Medulla oblongata (tissue), 1 donor: ENCODE results near the gene CERS6.
"Not testable (repeated sequence)": the region's sequence is repeated elsewhere in the genome, so short reads cannot be mapped to it uniquely, and the experiment has no call there.

Source experiments
- DNase-seq: peaks from one replicate; pipeline ENCODE4 v3.0.0-alpha.2; 2015; ENCODE audit errors: extremely low spot score

The CERS6 gene

DNA sequence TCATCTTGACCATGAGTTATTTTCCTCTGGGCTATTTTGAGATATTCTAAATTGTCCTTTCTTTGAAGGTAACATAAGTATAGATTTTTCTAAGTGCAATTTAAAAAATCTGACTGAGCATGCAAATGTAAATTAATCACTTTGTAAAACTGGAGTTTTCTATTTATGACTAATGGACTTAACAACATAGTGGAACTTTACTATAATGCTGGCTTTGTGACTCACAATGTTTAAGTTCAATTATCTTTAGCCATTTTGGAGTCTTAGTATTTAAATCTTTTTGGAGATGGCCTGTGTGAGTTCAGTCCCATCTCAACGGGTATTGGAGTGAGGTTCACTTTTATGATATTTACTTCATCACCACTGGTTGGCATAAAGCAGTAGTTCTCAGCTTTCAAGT lies 311.2 kb downstream of the CERS6 start:
- DNase-seq: no peak

DNA sequence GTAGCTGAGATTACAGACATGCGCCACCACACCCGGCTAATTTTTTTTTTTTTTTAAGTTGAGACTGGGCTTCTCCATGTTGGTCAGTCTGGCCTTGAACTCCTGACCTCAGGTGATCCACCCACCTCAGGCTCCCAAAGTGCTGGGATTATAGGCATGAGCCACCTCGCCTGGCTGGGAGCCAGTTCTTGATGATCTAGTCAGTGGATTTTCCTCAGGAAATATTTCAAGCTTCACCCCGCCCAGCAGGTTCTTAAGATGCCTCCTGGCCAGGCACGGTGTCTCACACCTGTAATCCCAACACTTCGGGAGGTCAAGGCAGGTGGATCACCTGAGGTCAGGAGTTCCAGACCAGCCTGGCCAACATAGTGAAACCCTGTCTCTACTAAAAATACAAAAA lies 312.3 kb downstream of the CERS6 start:
- DNase-seq: not testable (repeated sequence)

DNA sequence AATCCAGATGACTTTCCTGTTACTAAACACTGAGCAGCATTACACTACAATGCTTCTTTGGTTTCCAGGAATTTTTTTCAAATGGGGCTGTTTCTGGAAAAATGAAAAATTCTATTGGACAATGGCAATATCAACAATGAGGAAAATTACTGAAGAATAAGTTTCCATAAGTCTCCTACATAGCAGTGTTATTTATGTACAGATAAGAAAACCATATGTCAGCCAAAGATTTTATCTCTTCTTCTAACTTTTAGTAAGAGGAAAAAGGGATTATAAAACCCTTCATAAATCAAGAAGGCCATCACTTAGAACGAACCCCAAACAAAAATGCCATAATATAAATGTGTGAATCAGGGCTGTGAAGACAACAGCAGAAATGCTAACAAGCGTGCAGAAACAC lies 314.7 kb downstream of the CERS6 start:
- DNase-seq: no peak

DNA sequence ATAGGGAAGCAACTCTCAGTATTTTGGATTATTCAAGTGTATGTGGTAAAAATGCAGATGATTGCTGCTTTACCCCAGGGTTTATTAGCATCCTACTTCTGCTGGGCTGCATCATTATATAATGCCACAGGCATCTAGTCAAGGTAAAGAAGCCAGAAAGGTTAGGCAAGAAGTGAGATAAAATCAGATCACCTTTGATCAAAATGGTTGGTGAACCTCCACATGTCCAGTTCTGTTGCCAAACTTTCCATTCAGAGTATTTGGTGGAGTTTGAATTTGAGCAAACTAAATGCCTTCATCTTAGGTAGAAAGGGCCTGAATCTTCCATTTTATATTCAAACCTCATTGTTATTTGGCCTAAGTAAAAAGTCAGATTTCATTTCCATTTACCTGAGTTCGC lies 316.6 kb downstream of the CERS6 start:
- no peak for DNase-seq

DNA sequence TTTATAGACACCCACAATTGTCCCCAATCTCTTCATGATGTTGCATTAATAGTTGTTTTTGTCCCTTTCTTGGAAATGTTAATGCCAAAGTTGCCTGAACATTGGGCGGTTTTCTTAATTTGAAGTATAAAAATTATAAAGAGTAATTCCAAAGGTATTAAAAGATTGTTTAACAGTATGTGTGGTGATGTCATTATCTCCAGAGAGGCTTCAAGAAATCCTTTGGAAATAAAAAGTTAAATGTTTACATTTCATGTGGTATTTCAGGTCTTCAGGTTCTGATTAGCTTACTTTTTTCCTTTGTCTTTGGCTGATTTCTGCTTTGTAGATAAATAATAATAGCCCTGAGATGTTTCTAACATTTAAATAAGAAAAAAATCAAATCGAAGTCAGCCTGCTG lies 317.1 kb downstream of the CERS6 start:
- no peak for DNase-seq

DNA sequence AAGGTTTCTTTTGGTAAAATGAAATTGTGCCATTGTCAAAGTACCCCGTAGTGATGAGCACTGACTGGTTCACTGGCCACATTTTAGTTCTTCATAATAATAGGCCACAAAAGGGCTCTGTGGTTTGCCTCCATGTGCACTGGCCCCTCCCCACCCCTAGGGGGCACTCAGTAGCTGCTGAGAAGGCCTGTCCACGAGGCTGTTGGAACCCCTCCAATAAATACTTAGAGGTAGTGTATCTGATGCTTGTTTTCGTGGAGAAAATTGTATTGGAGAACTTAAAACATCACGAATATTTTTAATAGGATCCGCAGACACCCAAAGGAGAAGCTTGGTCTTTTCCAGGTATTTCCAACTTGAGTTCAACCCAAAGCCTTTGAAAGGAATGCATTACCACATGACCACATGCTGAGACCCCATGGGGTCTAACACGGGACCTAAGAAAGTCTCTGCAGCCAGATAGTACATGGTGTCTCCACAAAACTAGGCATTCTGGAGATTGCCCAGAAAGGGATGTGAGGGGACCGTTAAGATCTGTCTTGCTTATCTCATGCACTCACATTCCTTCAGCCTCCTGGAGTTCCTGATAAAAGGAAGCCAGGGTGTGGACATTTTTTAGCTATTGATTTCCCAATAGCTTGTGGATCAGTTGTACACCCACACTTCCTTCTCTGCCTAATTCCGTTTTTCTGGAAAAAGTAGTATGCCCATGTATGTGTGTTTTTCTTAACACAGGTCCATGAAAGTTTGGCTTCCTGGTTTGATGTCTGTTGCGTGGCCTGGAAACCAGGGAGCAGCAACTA lies 317.8 kb downstream of the CERS6 start:
- peak; percentile 50 for DNase-seq

DNA sequence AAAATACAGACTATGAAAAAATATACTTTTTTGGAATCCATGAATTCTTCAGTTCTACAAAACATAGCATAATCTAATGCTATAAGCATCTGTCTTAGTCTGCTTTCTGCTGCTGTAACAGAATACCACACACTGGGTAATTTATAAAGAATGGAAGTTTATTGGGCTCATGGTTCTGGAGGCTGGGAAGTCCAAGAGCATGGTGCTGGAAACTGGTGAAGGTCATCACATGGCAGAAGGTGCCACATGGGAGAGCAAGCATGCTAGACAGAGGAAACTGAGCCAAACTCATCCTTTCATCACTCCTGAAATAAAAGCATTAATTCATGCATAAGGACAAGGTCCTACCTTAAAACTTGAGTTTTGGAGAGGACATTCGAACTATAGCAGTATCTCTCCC lies 319.8 kb downstream of the CERS6 start:
- DNase-seq: no peak

DNA sequence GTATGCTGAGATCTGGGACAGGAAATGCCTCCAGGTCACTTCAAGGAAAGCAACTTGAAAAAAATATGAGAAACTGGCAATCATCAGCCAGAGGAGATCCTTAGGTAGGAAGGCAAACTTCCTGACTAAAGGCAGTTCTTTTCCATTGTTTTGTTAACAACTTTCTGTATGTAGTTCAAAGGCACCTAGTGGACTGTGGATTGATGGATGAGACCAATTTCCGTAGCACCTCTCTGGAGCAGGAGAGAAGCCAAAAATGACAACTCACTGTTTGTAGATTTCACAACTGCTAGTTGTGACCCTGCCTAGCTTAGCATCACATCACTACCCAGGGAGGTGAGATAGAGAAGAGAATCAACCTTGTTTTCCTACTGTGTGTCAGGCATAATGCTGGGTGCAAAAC lies 324.6 kb downstream of the CERS6 start:
- no peak for DNase-seq

DNA sequence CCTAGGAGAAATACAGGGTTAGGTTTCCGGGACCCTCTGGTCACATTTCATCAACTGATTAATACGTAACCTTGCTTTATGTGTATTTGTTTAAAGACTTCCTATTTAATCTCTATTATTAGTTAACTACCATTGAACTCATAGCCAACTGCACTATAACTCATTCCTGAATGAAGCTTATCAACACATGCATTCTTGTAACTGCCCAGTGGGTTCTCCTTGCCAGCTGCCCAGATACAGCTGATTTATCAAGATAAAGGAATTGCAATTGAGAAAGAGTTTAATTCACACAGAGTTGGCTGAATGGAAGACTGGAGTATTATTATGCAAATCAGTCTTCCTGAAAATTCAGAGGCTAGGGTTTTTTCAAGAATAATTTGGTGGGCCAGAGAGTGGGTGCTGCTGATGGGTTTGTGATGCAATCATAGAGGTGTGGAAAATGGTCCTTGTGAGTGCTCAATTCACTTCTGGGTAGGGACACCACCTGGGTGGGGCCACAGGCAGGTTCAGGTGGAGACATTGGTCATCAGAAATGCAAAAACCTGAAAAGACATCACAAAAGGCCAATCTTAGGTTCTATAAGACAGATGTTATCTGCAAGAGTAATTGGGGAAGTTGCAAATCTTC lies 325.2 kb downstream of the CERS6 start:
- no peak for DNase-seq

DNA sequence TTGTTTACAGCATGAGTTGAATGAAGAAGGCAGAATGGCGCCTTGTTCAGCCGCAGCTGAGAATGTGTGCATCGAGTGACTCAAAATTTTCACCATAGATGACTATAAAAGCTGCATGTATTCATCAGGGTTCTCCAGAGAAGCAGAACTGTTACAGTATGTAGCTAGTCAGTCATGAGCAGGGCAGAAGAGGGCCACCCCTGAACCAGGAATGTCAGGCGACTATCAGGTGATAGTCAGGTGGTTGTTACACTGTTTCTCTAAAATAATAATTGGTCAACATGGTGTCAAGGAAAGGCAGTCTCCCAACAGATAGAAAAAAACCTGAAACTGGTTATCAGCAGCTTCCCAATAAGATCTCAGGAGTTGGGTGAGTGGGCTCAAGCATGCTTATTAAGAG lies 326.2 kb downstream of the CERS6 start:
- DNase-seq: no peak

DNA sequence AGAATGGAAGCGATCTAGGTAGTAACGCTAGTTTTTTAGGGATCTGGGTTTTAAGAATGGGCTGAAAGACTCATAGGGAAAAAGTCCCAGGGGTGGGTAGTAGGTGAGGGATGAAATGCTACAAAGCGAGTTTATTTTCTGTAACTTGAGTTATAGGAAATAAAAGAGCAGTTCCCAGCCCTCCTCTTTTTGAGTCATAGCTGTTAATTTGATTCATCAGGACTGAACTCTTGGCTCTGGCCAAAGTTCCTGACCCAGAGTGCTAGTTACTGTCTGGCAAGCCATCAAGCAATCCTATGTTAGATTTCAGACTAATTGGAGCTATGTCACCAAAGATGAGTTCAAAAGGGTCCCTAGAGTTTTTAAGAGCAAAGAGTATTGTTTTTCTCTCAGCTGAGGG lies 328.9 kb downstream of the CERS6 start:
- DNase-seq: no peak

DNA sequence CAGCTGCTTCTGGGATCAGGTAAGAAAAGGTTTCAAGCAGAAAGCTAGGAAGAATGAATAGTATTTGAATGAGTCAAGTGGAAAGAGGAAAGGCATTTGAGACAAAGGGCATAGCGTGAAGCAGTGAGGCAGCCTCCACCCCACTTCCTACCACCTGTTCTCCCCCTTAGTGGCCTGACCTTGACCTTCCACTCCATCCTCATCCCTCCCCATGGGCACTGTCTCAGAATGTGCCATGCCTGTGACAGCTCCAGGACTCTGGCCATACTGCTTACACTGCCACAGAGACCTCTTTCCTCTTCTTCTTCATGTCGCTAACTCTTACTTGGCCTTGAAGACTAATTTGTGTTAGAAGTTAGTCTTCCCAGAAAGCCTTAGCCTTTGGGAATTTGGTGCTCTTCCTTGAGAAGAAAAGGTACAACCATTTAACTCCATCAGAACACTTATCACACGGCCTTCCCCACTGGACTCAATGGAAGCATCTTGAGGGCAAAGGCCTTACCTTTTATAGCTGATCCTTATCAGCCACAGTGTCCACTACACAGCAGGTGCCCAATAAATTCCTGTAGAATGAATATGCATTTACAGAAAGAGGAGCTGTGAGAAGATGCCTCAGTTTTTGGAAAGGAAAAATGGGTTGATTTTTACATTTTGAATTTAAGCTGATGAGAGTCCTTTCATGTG lies 331.2 kb downstream of the CERS6 start:
- no peak for DNase-seq

DNA sequence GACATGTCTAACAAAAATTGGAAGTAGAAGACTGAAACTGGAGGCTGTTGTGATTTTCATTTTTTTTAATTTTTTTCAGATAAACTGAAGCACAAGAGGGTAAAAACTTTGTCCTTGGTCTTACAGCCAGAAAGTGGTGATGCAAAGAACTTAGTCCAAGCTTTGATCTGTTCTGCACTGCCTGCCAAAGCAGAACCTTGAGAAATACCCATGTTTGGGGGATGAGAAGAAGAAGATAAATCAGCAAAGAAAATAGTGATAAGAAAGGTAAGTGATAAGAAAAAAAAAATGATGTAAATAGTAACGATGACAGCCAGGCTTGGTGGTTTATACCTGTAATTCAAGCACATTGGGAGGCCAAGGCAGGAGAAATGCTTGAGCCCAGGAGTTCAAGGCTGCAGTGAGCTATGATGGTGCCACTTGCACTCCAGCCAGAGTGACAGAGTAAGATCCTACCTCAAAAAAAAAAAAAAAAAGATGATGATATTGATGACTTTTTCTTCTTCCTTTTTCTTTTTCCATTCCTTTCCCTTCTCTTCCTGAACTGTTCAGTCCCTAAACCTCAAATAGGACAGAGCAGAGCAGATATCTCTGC lies 331.8 kb downstream of the CERS6 start:
- DNase-seq: no peak

DNA sequence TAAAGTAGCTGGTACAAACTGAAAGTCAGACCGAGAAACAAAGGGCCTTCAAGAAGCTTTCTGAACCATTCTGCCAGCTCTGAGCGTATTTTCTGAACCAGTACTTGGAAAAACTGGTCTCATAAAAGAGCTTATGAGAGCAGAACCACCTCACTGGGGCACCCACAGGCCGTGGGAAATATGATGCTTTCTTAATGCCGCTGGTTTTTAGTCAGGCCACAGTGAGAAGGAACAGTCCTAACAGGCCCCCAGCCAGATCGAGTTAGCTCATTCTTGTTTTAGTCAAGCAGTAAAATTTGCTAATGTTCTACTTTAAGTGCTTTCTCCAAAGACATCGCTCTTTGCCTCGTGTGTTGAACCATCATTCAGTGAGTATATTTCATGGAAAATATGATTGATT lies 333.7 kb downstream of the CERS6 start:
- no peak for DNase-seq

DNA sequence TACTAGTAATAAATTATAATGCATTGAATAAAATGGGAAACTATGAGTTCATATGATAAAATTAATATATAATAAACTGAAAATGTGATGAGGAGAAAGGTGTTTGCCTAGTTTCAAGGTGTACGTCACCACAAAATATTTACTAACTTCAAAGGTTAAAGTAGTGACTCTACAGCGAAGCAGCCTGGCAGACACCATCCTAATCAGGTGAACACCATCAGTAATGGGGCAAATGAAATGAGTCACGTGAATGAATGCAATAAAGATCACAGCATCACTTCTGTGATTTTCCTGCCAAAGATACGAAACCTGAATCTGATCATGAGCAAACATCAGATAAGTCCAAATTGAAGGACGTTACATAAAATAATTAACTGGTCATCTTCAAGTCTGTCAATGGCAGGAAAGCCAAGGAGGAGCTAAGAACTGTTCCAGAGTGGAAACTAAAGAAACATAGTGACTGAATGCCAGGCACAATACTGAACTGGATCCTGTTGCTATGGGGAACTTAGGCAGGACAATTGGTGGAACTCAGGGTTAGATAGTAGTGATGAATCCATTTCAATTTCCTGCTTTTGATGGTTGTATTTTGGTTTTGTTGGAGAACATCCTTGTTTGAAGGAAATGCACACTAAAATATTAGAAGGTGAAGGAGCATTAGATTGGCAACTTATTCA lies 334.3 kb downstream of the CERS6 start:
- DNase-seq: no peak

DNA sequence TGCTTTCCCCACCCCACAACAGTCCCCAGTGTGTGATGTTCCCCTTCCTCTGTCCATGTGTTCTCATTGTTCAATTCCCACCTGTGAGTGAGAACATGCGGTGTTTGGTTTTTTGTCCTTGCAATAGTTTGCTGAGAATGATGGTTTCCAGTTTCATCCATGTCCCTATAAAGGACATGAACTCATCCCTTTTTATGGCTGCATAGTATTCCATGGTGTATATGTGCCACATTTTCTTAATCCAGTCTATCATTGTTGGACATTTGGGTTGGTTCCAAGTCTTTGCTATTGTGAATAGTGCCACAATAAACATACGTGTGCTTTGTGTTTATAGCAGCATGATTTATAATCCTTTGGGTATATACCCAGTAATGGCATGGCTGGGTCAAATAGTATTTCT lies 335.1 kb downstream of the CERS6 start:
- DNase-seq: not testable (repeated sequence)

DNA sequence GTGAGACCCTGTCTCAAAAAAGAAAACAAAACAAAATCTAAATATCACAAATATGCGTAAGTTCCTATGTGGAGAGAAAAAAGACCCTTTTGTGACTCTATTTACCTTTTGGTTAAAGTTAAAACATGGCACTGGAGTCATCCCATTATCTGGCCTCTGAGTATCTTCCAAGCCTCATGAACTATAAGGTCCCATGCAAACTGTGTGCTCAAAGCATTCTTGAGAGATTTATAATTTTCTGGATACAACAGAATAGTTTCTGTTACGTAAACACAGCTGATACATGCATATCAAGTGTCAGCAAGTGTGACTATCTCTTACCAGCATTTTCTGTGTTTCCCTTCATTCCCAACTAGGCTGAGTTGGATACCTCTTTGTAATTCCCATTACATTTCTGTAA lies 337.5 kb downstream of the CERS6 start:
- DNase-seq: no peak

DNA sequence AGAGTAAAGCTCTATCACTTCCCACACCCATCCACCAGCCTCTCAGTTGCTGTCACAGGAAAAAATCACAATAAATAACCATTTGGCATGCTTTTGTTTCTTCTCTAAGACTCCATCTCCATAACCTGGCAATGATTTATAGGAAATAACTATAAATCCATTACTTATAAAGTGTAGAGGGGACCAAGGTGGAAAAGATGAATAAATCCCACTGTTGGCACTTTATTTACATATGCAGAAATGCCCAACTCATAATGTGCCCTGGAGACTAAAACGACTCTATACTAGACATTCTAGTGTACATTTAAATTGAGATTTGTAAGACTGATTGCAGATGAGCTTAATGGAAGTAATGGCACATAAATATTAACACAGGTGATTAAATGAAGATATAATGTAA lies 338.9 kb downstream of the CERS6 start:
- DNase-seq: no peak

DNA sequence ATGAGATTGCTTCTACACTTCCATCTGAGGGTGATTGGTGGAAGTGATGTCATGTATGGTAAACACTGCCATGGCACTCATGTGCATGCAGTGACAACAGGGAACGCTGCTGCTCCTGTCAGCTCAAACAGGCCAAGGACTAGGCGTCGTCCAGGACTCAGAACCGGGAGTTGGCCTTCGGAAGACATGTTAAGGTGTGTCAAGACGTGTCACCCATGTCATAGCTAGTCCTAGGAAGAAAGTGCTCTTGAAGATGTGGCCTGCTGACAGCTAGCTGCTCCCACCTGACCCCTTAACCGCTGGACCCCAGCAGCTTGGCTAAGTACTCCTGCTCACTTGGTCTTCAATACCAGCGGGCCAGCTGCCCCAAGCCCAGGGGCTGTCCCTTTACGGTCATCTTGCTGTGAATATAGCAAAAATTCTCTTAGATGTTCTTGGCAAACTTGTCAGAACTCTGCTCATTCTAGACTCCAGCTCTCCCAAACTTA lies 340.1 kb downstream of the CERS6 start:
- no peak for DNase-seq

DNA sequence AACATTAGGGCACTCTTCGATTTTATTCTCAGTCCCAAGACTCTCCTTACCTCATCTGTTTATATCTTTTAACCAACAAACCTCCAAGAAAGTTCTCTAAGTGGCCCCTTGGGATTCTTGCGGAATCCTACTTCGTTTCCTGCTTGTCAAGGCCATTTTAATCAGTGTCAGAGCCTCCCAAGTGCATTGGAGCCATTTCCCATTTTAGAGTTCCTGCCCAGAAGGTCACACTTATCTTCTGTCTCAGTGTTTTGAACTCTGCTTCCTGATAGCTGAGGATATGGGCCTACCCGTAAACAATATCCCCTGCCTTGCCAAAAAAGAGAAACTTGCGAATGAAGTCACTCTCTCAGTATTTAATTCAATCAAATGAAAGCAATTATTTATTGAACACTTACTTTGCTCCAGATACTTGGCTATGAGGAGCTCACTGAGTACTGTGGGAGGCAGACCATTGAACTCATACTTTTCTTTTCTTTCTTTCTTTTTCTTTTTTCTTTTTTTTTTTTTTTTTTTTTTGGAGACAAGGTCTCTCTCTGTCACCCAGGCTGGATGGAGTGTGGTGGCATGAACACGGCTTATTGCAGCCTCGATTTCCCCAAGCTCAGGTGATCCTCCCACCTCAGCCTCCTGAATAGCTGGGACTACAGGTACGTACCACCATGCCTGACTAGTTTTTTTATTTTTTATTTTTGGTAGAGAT lies 340.7 kb downstream of the CERS6 start:
- DNase-seq: no peak

DNA sequence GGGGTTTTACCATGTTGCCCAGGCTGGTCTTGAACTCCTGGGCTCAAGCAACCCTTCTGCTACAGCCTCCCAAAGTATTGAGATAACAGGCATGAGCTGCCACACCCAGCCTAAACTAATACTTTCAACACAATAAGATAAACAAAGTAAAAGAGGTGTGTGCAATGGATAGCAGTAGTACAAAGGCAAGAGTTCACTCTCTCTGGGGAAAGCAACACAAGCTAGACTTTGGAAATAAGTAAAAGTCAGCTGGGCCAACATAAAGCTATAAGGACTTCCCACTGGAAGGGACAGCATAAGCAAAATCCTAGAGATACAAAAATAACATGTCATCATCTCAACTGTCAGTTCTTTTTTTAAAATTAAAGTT lies 341.2 kb downstream of the CERS6 start:
- no peak for DNase-seq
